GM12801 (cell line): ENCODE data around the gene OVCA2.

Experiments
- CTCF ChIP-seq: IDR thresholded peaks from one replicate; pipeline ENCODE4 v1.5.1; 2011; ENCODE audit warnings: control low read depth; ENCODE audit not compliant: insufficient read length; ENCODE audit errors: extremely low read depth

The OVCA2 gene

GRCh38 chr17:2067608-2068024 is 25.8 kb downstream of the OVCA2 start:
- no peak for TF ChIP-seq CTCF

DNA sequence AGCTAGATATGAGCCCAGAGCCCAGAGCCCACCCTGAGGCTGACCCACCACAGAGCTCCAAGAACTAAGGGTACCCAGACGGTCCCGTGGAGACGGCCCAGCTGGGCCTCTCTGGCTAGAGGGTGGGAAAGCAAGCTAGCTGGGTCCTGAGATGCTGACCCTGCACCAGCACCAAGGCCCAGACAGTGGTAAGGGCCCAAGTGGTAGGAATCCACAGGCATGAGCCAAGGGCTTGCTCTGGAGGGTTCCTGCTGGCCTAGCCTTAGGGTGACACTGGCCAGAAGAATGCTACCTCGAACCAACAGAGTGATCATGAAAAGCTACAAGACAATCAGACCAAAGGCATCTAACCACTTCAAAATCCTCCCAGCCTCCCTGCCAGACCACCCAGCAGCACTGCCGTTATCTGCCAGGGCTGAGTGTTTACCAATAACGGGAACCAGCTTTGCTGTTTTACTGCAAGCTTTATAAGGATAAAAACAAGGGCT is 26.3 kb downstream of the OVCA2 start:
- TF ChIP-seq CTCF: no peak

DNA sequence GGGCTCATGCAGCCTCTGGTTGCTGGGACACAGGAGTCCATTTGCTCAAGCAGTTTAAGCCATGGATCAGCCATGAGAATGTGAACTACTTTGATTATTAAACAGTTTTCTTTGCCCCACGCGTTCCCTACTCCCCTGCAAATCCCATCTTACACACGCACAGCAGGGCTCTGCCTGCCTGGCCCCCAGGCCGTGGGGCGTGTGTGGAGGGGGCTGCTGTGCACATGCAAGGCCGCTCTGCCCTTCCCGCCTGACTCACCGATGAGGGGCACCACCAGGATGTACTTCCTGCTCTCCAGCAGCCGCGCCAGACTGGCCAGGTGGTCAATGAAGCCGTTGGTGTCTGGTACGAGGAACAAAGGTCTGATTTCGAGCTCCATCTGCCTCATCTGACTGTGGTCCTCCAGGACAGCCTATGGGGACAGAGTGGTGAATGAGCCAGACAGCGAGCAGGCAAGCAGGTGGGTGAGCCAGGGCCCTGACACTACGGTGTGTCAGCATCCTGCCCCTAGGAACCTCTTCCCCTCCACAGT is 26.8 kb downstream of the OVCA2 start:
- TF ChIP-seq CTCF: no peak

DNA sequence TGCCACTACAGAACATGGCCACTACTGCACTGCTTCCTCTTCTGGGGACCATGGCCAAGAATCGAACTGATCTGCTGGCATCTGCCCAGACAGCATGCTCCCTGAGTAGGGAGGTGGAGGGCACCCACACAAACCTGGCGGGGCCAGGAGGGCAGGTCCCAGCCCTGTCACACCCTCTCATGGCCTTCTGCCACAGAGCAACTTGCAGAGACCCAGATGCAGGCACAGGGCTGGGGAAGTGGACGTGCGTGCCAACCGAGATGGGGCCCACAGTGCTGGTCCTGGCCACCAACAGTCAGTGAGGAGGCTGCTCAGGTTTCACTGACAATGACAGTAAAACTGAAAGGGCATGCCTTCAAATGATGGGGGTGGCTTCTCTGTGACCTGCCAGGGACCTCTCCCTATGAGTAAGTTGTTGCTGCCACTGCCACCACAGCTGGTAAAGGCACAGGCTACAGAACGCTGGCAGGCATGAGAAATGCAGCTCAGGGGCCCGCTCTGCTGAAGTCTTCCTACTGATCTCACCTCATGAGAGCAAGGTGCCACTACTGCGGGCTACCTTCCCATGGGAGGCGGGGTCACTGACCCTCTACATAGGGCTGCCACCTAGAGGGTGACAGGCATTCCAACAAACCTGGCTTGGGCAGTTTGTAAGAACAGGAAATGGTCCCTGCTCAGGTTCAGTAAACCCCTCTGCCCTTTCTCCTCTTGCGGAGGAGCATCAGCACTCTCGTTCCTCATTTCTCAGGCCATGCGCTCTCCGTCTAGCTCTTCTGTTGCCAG is 28.6 kb downstream of the OVCA2 start:
- no peak for TF ChIP-seq CTCF

DNA sequence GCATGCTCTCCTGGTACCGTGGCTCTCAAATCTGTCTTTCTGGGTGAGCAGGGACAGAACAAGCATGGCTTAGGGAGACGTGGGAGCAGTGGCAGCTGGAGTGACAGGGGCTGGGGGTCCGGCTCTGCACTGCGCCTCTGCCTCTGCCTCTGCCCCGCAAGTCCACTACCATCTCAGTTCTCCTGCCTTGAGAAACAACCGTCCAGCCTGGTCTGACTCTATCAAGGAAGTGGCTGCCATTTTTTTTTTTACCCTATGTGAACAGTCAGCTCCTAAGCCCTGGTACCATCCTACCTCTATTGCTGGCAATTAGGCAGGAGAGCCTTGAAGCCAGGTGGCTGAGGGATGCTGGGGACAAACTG is 29.2 kb downstream of the OVCA2 start:
- TF ChIP-seq CTCF: no peak

DNA sequence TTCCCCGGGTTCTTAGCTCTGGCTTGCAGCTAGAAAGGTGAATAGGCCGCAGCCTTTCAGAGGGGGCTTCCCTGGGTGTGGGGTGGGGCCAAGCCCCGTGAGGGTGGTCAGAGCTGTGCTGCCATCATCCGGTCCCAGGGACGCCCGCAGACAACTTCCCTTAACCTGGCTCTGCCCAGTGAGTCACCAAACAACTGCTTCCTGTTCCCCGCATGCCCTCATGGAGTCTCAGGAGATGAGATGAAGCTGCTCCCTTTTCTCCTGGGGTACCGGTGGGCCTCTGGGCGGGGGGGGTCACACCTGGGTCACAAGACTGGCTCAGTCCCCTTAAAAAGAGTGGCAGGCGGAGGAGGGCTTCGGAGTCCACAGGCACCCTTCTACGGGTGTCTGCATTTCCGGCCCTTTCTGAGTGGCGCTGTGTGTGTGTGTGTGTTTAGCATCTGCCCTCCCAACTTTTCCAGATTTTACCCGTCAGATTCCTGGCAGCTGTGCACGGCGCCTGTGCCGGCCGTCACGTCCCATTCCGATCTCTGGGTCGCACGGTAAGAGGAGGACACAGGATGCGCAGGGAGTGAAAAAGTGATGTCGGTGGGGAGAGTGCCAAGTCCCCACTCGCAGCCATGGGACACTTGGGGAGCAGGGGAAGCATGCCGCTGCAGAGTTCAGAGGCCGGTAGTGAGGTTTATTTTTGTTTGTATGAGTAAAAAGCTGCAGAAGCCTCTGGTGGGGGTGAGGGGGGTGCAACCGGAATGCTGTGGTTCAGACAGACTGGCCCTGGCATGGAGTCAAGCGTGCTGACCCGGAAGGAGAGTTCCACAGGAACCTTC is 29.8 kb downstream of the OVCA2 start:
- TF ChIP-seq CTCF: no peak

DNA sequence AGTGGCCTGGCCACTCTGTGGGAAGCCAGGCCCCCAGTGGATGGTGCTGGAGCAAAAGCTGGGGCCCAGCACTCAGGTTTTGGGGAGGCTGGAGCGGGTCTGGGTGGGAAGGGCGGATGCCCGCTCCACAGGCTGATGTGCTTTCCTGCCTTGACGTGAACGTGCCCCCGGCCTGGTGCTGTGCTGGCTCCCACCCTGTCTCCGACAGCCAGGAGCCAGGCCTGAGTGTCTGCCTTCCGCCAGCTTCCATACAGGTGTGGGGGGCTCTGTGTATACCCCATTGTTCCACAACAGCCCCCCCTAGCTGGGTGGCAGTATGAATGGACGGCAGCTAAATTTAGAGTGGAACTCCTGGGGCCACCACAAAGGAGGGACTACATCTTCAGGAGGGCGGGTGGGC is 33.1 kb downstream of the OVCA2 start:
- TF ChIP-seq CTCF: no peak
